Stimulated activated CD4-positive, alpha-beta T cell treated with anti-CD3 and anti-CD28 coated beads, Interleukin-15, amount 100 ng/mL, for 1 hour (primary cell): ENCODE measurements around the gene RHEB.

Source experiments
- DNase-seq, 2 donors: peaks; one replicate each; pipeline ENCODE4 v3.0.0-alpha.2; 2020; ENCODE audit warnings: low read depth in 1 of 2, low spot score in 1 of 2

The RHEB gene

GRCh38 chr7:151504715-151505326 is 14.9 kb downstream of the RHEB start:
- DNase-seq = no peak

DNA sequence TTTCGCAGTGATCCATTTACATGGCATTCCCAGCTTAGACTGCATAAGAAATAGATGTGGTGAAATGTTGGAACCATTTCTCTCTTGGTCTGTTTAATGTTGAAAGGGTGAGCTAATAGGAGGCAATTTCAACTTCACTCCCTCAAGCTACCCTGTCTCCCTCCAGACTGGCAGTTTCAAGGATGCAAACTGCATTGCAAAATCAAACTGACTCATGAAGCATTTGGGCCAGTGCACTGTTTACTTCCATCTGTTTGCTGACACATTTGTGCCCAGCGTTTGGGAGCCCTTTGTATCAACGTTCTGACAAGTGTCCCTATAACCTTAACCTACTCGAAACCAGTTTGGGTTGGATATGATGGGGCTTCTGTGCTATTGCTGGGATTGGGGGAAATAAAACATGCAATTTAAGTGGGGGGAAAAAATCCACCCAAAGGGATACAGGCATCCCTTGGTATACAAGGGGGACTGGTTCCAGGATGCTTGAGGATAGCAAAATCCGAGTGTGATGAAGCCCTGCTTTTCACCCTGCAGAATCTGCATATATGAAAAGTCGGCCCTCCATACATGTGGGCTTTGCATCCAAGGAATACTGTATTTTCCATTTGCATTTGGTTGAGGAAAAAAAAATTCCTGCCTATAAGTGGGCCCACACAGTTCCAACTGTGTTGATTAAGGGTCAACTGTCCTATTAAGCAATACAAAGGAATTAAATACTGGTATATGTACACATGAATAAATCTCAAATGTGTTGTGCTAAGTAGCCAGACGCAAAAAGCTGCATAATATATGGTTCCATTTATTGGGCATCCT is 15.6 kb downstream of the RHEB start:
- DNase-seq = no peak

- DNase-seq = no peak
These were observed 18.0 kb downstream of the RHEB start for GRCh38 chr7:151501676-151502075.

DNA sequence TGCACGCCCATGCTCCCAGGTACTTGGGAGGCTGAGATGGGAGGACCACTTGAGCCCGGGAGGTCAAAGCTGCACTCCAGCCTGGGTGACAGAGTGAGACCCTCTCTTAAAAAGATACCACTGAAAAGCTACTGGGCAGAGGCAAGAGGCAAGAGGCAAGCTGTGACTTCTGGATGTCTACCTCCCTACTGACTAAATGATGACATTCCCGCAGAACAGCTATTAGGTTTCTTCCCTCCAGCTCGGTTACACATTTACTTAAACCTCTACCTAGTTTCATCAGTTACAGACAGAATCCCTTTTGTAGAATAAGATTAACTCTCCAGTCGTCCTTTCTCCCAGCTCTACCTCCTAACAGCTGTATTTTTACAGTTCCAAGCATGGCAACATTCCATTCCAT is 21.2 kb downstream of the RHEB start:
- no peak for DNase-seq

DNA sequence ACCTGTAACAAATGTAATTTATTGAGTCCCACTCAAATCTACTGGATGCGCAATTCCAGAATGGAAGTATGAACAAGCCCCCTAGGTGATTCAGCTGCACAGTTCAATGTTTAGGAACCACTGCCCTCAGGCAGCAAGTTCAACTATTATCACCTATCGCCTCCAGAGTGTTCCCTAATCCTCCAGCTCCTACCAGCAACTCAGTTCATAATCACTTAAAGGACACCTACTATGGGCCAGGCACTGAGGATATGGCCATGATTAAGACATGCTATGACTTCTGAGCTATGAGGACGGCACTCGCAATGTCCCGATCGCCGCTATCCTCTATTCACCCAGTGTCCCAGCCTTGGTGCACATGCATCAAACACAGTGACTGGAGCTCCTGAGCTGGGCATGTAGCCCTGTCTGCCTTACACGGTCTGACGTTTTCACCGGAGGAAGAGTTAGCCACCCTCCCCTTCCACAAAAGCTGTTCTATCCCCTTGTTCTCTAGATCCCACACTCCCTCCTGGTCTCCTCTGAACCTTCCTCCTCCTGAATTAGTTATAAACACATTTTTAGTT is 22.3 kb downstream of the RHEB start:
- no peak for DNase-seq

GRCh38 chr7:151495360-151495759 is 24.3 kb downstream of the RHEB start:
- DNase-seq = no peak

DNA sequence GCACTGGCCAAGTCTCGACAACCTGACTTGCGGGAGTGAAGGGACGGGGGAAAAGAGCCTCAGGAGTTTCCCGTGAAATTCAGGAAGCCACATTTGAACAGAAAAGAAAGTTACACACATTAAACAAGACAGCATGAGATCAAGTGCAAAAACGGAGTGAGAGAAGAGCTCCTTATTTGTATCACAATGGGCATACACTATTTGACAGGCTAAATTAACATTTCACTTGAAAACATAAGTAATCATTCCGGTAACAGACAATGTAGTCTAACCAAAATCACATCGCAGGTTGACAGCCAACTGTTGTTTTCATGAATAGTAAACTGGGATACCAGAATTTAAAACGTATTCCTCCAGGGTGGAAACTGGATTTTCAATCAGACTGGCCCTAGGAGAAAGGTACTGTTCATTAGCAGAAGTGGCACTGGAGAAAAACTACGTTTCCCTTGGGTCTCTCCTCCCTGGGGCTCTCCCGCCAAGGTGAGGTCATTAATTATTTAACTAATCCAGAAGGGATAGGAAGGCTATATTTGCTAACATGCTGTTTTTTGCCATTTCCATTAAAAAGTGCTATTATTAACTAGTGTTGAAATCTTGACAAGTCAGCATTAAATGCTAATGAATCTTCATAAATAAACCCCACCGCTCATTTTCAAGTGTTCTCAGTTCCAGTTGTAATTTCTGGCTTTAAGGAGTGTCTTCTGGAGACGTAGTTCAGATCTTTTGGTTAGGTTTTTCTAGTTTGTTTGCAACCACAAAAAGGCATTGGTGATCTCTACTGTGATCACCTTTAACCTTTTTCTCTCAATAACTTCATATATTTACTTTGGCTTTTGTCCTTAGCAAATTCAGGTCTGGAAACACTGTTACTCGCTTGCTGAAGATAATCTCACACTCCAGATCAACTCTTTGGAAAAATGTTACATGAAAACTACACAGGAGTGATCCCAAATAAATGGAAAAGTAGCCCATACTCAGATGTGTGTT is 25.1 kb downstream of the RHEB start:
- DNase-seq = no peak

DNA sequence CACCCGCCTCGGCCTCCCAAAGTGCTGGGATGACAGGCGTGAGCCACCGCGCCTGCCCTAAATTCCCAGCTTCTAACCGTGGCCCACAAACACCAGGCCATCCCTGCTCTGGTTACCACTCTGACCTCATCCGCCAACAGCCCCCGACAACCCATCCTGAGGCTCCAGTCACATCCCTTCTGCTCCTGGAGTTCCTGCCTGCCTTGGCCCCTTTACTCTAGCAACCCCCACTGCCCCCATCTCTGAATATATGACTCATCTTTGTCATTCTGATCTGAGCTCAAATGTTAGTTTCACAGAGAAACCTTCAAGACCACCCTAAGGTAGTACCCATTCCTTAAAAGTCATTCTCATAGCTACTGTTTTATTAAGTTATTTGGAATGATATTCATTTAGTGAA is 26.6 kb downstream of the RHEB start:
- no peak for DNase-seq

DNA sequence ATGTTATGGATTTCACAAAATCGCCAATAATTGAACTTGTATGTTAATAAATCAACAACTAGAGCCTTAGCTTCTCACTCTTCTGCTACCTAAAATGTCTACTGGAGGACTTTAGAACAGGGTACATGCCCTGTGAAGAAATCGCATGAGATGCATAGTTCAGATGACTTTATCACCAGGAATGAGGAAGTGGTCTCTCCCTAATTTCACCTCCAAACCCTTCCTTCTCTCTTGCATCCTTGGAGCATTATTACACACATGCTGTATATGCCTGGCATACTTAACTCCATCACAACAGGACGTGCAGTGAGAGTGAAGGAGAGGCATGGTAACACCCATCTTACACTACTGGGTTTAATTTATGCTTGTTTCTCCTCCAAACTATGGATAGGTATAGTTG is 27.8 kb downstream of the RHEB start:
- no peak for DNase-seq

DNA sequence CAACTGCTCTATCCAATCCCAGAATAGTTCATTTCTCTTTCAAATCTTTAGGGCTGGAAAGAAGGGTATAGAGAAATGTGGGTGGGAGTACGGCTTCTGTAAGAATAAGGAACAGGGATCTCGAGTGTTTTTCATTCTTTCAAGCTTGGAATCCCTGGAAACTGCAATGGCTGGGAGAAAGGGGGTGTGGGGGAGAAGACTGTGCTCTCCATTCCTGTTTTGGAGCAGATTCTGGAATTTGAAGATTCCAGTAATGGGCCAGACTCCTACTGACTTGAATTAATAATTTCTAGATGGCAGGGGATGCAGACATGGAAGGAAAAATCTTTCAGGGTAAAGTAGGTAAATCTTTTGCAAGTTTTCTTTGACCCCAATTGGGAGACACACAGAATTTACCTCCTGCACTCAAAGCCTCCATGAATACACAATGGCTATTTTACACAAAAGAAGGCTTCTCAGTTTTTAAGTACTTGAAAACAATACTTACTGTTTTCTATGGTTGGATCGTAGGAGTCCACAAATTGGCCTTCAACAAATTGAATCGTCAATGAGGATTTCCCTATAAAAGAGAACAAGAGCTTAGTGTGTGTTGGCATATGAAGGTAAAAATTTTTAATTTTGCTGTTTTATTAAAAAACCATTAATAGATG is 29.1 kb downstream of the RHEB start:
- no peak for DNase-seq

DNA sequence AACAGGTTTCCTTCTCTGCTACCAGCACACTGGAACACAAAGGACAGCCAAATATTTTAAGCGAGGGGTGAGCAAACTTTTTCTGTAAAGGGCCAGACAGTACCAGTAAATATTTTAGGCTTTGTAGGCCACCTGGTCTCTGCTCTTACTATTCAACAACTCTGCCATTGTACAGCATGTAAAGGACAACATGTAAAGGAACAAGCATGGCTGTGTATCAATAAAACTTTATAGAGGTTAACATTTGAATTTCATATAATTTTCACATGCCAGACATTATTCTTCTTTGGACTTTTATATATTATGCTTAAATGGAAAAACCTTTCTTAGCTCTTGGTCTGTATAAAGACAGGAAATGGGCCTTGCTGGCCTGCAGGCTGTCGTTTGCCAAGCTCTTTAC is 30.2 kb downstream of the RHEB start:
- DNase-seq = no peak

- DNase-seq = no peak
These were observed 31.6 kb downstream of the RHEB start for GRCh38 chr7:151488096-151488495.

DNA sequence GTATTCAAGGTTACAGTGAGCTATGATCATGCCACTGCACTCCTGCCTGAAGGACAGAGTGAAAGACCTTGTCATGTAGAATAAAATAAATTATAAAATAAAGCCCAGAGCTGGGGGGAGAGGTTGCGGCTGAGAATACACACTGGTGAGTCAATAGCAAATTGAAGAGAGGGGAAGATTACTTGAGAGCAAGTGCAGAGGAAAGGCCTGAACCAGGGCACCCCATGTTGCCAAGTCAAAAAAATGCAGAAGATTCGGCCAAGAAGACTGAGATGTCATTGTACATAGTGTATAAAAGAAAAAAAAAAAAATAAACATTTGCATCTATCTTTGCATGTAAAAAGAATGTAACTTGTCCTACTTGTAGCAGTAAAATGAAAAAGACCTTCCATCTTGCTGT is 32.5 kb downstream of the RHEB start:
- DNase-seq = no peak

DNA sequence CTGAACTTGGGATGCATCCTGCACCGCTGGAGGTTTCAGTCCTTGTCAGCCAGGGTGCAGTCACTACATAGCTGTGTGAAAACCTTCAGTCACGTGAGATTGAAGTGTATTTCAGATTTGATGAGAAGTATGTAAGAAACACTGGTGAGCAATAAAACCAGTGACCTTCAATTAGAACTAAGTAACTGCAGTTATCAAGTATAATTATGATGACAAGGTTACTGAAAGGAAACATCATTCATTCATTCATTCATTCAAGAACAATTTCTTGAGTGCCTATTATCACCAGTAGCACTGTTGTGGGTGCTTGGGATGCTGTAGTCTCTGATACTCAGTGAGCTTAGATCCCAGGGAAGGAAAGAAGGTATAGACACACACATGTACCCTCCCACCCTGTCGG is 33.6 kb downstream of the RHEB start:
- no peak for DNase-seq

DNA sequence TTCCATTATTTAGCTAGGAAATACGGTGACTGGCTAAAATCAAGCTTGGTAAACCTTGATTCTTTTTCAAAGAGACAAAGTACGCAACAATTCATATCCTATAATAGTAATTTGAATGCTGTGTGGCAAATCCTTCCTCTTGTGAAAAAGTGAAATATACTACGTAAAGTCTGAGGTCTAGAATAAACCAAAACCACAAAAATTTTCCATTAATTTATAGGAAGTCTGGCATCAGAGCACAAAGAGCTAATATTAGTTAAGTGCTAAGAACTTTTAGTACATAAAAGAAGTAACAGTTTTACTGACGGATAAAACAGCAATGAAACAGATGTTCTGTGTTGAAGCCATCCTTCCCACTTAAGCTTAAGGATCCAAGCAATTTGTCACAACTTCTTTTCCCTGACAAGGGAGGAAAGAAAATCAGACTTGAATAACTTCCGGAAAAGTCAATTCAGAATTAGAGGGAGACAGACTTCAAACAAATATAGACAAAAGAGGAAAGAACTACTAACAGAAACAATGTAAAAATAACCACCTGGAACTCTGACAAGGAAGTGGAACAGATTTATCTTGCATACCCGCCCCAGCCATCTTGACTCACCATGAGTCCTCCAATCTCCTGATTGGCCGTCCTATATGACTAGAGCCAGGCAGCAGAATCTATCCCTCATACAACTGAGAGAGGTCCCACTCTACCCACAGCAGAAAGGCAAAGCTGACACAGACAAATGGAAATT is 34.6 kb downstream of the RHEB start:
- no peak for DNase-seq

GRCh38 chr7:151483711-151483983 is 36.0 kb downstream of the RHEB start:
- no peak for DNase-seq

DNA sequence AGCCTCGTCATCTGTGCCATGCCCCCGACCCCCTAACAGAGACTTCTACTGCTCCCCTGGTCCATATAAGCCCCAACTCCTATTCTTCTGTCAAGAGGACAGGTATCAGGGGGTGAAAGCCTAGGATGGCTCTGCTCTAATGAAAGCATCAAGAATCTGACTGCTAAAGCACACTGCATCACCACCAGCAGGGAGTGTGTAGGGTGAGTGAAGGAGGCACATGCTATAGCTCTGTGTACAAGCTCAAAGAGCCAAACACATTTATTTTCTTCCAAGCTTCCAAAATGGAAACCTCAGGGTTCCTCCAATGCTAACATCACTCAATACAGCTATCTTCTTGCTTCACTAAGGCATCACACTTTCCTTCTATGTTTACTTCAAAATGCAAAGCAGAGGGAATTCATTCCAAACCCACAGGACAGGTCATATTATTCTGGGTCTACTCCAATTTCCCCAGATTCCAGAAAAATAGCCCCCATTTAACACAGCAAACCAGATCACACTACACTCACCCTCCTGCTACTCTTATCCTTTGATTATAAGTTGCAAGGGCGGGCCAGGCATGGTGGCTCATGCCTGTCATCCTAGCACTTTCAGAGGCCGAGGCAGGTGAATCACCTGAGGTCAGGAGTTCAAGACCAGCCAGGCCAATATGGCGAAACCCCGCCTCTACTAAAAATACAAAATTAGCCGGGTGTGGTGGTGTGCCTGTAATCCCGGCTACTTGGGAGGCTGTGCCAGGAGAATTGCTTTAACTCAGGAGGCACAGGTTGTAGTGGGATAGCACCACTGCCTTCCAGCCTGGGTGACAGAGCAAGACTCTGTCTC is 36.6 kb downstream of the RHEB start:
- no peak for DNase-seq

GRCh38 chr7:151481650-151482505 is 37.8 kb downstream of the RHEB start:
- no peak for DNase-seq

DNA sequence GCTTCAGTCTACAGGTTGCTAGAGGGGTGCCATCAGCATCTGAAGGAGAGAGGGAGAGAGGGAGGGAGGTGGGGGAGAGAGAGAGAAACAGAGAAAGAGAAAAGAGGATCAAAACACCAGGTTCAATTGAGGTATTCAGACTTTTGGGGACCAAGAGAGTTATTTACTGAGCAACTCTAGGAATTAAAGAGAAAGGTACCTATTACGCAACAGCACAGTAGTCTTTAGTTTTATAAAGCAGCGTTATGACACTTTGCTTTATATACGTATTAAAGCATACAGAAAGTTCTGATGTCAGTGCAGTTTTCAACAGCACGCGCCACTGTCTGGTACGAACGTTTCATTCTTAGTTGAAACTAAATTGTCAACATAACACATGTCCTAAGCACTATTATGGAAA is 41.8 kb downstream of the RHEB start:
- no peak for DNase-seq
